Endothelial cell of umbilical vein (primary cell): ENCODE results near the gene ZFP14. TPM values are rescaled to one million over a fixed set of nuclear protein-coding genes. Genes with fewer than 3 reads are reported as not detected.

Experiments
- BruUV-seq: library from RNA; stranded (reverse); fragments of 400-500 nt; replicated peaks from 2 replicates; lab custom pipeline; 2021; lab: Mats Ljungman, UMichigan
- CTCF ChIA-PET: fragments of 300-600, 350-600 bp; sonication (Branson Sonifier 250); formaldehyde crosslinking; loops from one replicate; lab custom pipeline; 2021; ENCODE audit warnings: antibody characterized with exemption, inconsistent platforms; lab: Charles Lee
- POLR2A ChIA-PET: fragments of 300-600, 350-600 bp; sonication (Branson Sonifier 250); formaldehyde crosslinking; loops from one replicate; lab custom pipeline; 2021; ENCODE audit warnings: antibody characterized with exemption, inconsistent platforms; lab: Charles Lee
- DNase-seq: peaks from one replicate; pipeline ENCODE4 v3.0.0-alpha.2; 2011; ENCODE audit warnings: low read depth, low spot score
- FAIRE-seq: peaks from 2 replicates; lab custom pipeline; 2011; peaks lifted over from hg19 to GRCh38; lab: Jason Lieb, UNC
- H2AFZ ChIP-seq: 2 replicates; pipeline ENCODE4 v1.6.0; 2012; ENCODE audit warnings: low read depth, low read length, control low read depth, inconsistent platforms
- H3K27ac ChIP-seq: 2 replicates; pipeline ENCODE4 v1.5.1; 2011; ENCODE audit warnings: low read depth, mild to moderate bottlenecking, control low read depth, low read length, moderate library complexity; ENCODE audit not compliant: insufficient read depth
- H3K27me3 ChIP-seq, 2 experiments: 2 replicates each; pipeline versions ENCODE4 v1.6.0 to v1.6.1; 2011; ENCODE audit warnings: low read length in 2 of 2, mixed read lengths in 1 of 2; ENCODE audit not compliant: control insufficient read depth in 2 of 2, insufficient read depth in 2 of 2
- H3K36me3 ChIP-seq, 2 experiments: 2 replicates in 1 of 2; 3 replicates in 1 of 2; pipeline ENCODE4 v1.5.1; 2011; ENCODE audit warnings: low read length in 2 of 2, mild to moderate bottlenecking in 1 of 2, moderate library complexity in 1 of 2; ENCODE audit not compliant: control insufficient read depth in 2 of 2, insufficient read depth in 2 of 2; ENCODE audit errors: extremely low read depth in 1 of 2
- H3K4me1 ChIP-seq: 3 replicates; pipeline ENCODE4 v1.5.1; 2011; ENCODE audit warnings: mild to moderate bottlenecking, low read length; ENCODE audit not compliant: control insufficient read depth, insufficient read depth; ENCODE audit errors: extremely low read depth
- H3K4me2 ChIP-seq: 2 replicates; pipeline ENCODE4 v1.6.1; 2011; ENCODE audit warnings: low read length, control low read depth, mixed read lengths; ENCODE audit not compliant: insufficient read depth
- H3K4me3 ChIP-seq, 3 experiments: fragments of 200-600 bp in 1 of 3; sonication (generic), shearing (Covaris generic) in 1 of 3; replicated peaks in 1 of 3; 2 replicates each; pipeline ENCODE4 v1.5.1; 2011 to 2016; ENCODE audit warnings: control low read depth in 3 of 3, low read length in 3 of 3, mild to moderate bottlenecking in 2 of 3, inconsistent platforms in 1 of 3, low read depth in 1 of 3, moderate library complexity in 1 of 3; ENCODE audit not compliant: insufficient read depth in 1 of 3
- H3K79me2 ChIP-seq: 2 replicates; pipeline ENCODE4 v1.6.0; 2012; ENCODE audit warnings: low read length, inconsistent platforms; ENCODE audit not compliant: control insufficient read depth, insufficient read depth
- H3K9ac ChIP-seq: replicated peaks from 2 replicates; pipeline ENCODE3; 2011; ENCODE audit warnings: low read length, control low read depth; ENCODE audit not compliant: insufficient read depth; ENCODE audit errors: extremely low read depth
- H3K9me1 ChIP-seq: replicated peaks from 3 replicates; pipeline ENCODE4 v1.6.0; 2011; ENCODE audit warnings: mild to moderate bottlenecking, low read length; ENCODE audit not compliant: control insufficient read depth, insufficient read depth; ENCODE audit errors: extremely low read depth
- H3K9me3 ChIP-seq: replicated peaks from 2 replicates; pipeline ENCODE4 v1.5.1; 2012; ENCODE audit warnings: low read length, inconsistent platforms; ENCODE audit not compliant: control insufficient read depth, insufficient read depth
- H4K20me1 ChIP-seq: replicated peaks from 2 replicates; pipeline ENCODE3; 2011; ENCODE audit warnings: mild to moderate bottlenecking, low read length; ENCODE audit not compliant: control insufficient read depth, insufficient read depth; ENCODE audit errors: extremely low read depth
- EZH2 ChIP-seq: IDR thresholded peaks from 2 replicates; pipeline ENCODE4 v1.6.1; 2012; ENCODE audit warnings: borderline replicate concordance, low read depth, mild to moderate bottlenecking, moderate library complexity, low read length, inconsistent platforms; ENCODE audit not compliant: severe bottlenecking
- FOS ChIP-seq: IDR thresholded peaks from 2 replicates; pipeline ENCODE4 v1.6.1; 2011; ENCODE audit warnings: mild to moderate bottlenecking, low read length, moderate library complexity, borderline replicate concordance; ENCODE audit not compliant: insufficient read depth
- GATA2 ChIP-seq: IDR thresholded peaks from 2 replicates; pipeline ENCODE4 v1.7.0; 2011; ENCODE audit warnings: low read depth, mild to moderate bottlenecking, moderate library complexity, mixed read lengths, low read length; ENCODE audit not compliant: insufficient read length, insufficient read depth
- JUN ChIP-seq: IDR thresholded peaks from 2 replicates; pipeline ENCODE4 v1.6.1; 2011; ENCODE audit warnings: borderline replicate concordance, low read depth; ENCODE audit not compliant: insufficient read length, insufficient read depth
- MYC ChIP-seq: IDR thresholded peaks from one replicate; pipeline ENCODE4 v1.6.1; 2011; ENCODE audit warnings: mild to moderate bottlenecking, low read depth, low read length
- POLR2A ChIP-seq: IDR thresholded peaks from 2 replicates; pipeline ENCODE4 v1.6.1; 2012; ENCODE audit warnings: low read depth, mild to moderate bottlenecking, control low read depth, low read length
- POLR2AphosphoS5 ChIP-seq: IDR thresholded peaks from 2 replicates; pipeline ENCODE4 v1.6.1; 2012; ENCODE audit warnings: low read depth, mild to moderate bottlenecking, control low read depth, low read length, moderate library complexity; ENCODE audit not compliant: insufficient read depth
- dilution Hi-C: fragments of 300-500 bp; cut with MboI; formaldehyde crosslinking; loops from one replicate; pipeline ENCODE4 v1.15.0; 2019; ENCODE audit warnings: low sequenced_read_pairs; ENCODE audit not compliant: extremely low pct_ligation_motif_present
- intact Hi-C: fragments of 100-400 bp; cut with micrococcal nuclease; formaldehyde crosslinking; loops from one replicate; pipeline ENCODE4 v1.10.0; 2022
- polyA plus RNA-seq, 4 experiments: library from polyadenylated mRNA; depleted of rRNA in 3 of 4; stranded (reverse) in 3 of 4; unstranded in 1 of 4; fragments of >200 nt; gene quantifications; 2 replicates each; pipeline versions ENCODE4 v1.2.1 to v1.2.3, GENCODE V29; 2011 to 2012; ENCODE audit warnings: missing spikeins in 1 of 4
- total RNA-seq: library from RNA; stranded (reverse); gene quantifications from 2 replicates; pipeline ENCODE4 v1.2.3, GENCODE V29; 2021
- TF ChIP-seq, protein P1 (sequence below), 2 donors: IDR thresholded peaks; 1 replicate in 1 of 2; 2 replicates in 1 of 2; pipeline ENCODE4 v1.5.1; 2011; ENCODE audit warnings: low read length in 2 of 2, mild to moderate bottlenecking in 2 of 2, moderate library complexity in 2 of 2, control low read depth in 1 of 2, inconsistent platforms in 1 of 2, low read depth in 1 of 2; ENCODE audit not compliant: insufficient read depth in 1 of 2; ENCODE audit errors: extremely low read depth in 1 of 2
- TF ChIP-seq, protein P2 (sequence below): IDR thresholded peaks from 2 replicates; pipeline ENCODE4 v1.6.1; 2011; ENCODE audit not compliant: insufficient read depth, insufficient read length

Gene ZFP14
- total and polyA plus RNA-seq, 2 donors (not counting 3 experiments of a cell fraction or from before 2014, with no cell fraction given) = 0.59 to 2.6 TPM

DNA sequence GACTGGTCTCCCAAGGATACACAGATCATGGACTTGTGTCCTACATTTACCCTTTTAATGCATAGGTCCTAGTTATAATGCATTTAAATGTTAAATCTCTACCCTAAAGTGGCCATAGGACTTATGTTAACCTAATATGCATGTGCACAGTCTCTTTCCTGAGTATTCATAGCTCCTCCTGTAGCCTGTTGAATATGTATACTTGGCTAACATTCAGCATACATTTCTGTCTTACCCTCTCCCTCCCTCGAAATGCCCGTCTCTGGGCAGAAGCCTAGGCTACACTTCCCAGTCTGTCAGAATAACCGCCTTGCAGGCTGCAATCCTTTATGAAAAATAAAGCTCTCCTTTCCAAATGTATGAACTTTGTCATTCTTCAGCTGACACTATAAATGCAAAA lies 25.5 kb upstream of the ZFP14 start:
- H3K9ac ChIP-seq = no peak overlapping the region
- no peaks in the 10 kb centered on the region for H3K4me1 ChIP-seq
- no peak overlapping the region for H3K4me3 ChIP-seq
- H3K36me3 ChIP-seq = peaks cover 14 to 21% of the 10 kb centered on the region in 2 experiments
- H2AFZ ChIP-seq = no peak overlapping the region
- no peaks in the 10 kb centered on the region for H3K27me3 ChIP-seq
- no peaks in the 10 kb centered on the region for H3K9me3 ChIP-seq
- H3K9me1 ChIP-seq = no peaks in the 10 kb centered on the region
- no peaks in the 10 kb centered on the region for H4K20me1 ChIP-seq
- H3K4me2 ChIP-seq = no peak overlapping the region
- DNase-seq (no peak), FAIRE-seq (no peak)
- no peaks in the 10 kb centered on the region for H3K79me2 ChIP-seq
- H3K27ac ChIP-seq = no peak overlapping the region
- no TSS peak for BruUV-seq
- dilution Hi-C loops (no loop called here), intact Hi-C loops (no loop called here)
- CTCF ChIA-PET = interaction anchor here (0.5 kb wide), 1 partner anchor 33 kb away, joined by 3 read pairs; no protein-coding TSS in a partner anchor
- TF ChIP-seq POLR2AphosphoS5 (no peak), MYC (no peak), JUN (no peak), EZH2 (no peak), POLR2A (no peak), FOS (no peak), GATA2 (no peak)
- TF ChIP-seq, protein P1, sequence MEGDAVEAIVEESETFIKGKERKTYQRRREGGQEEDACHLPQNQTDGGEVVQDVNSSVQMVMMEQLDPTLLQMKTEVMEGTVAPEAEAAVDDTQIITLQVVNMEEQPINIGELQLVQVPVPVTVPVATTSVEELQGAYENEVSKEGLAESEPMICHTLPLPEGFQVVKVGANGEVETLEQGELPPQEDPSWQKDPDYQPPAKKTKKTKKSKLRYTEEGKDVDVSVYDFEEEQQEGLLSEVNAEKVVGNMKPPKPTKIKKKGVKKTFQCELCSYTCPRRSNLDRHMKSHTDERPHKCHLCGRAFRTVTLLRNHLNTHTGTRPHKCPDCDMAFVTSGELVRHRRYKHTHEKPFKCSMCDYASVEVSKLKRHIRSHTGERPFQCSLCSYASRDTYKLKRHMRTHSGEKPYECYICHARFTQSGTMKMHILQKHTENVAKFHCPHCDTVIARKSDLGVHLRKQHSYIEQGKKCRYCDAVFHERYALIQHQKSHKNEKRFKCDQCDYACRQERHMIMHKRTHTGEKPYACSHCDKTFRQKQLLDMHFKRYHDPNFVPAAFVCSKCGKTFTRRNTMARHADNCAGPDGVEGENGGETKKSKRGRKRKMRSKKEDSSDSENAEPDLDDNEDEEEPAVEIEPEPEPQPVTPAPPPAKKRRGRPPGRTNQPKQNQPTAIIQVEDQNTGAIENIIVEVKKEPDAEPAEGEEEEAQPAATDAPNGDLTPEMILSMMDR (IDR thresholded peaks at IDR 0.05; ENCODE audit: extremely low read depth in 1 of 2, insufficient read depth in 1 of 2, low read depth in 1 of 2, low read length in 2 of 2) = no peak
- TF ChIP-seq, protein P2, sequence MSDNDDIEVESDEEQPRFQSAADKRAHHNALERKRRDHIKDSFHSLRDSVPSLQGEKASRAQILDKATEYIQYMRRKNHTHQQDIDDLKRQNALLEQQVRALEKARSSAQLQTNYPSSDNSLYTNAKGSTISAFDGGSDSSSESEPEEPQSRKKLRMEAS = no peak
- POLR2A ChIA-PET = no interaction called here
